K562 (cell line): ENCODE data around the gene RNU6-1. TPM values are rescaled to one million over a fixed set of nuclear protein-coding genes. Genes with fewer than 3 reads are reported as not detected.

Source experiments
- ARID3A ChIP-seq: IDR thresholded peaks from 2 replicates; pipeline ENCODE4 v1.6.1; 2012; ENCODE audit warnings: low read depth, low read length, improper control_type of control experiment, borderline replicate concordance
- DIDO1 ChIP-seq: fragments of 450-650 bp; IDR thresholded peaks from 2 replicates; pipeline ENCODE4 v1.6.1; 2016; ENCODE audit warnings: low read depth, missing biosample characterization, missing genetic modification characterization
- ELF4 ChIP-seq: fragments of 450-650 bp; formaldehyde crosslinking; IDR thresholded peaks from 2 replicates; pipeline ENCODE4 v1.4.0; 2022; ENCODE audit warnings: missing genetic modification characterization
- FOS ChIP-seq: IDR thresholded peaks from 3 replicates; pipeline ENCODE4 v1.6.1; 2011; ENCODE audit not compliant: insufficient read length; ENCODE audit errors: extremely low read depth
- GABPA ChIP-seq: fragments of 200-800 bp; sonication (Bioruptor generic); conservative IDR thresholded peaks from 2 replicates; pipeline ENCODE4 v1.6.1; 2016; ENCODE audit warnings: low read depth, missing genetic modification characterization, missing compliant biosample characterization
- HNRNPLL ChIP-seq: fragments of 200-400 bp; formaldehyde crosslinking; IDR thresholded peaks from 2 replicates; pipeline ENCODE4 v1.6.1; 2017; ENCODE audit warnings: low read length, low read depth, mild to moderate bottlenecking; ENCODE audit not compliant: poor library complexity, severe bottlenecking
- KDM1A ChIP-seq, 2 experiments: fragments of 450-650 bp; IDR thresholded peaks; 2 replicates each; pipeline ENCODE4 v1.6.1; 2016; ENCODE audit warnings: mild to moderate bottlenecking in 2 of 2
- MNT ChIP-seq, 2 experiments: fragments of 450-650 bp; conservative IDR thresholded peaks; 2 replicates each; pipeline ENCODE4 v1.6.1; 2017; ENCODE audit warnings: mild to moderate bottlenecking in 2 of 2, moderate library complexity in 2 of 2
- NFIC ChIP-seq: fragments of 450-650 bp; IDR thresholded peaks from 2 replicates; pipeline ENCODE4 v1.6.1; 2017; ENCODE audit warnings: mild to moderate bottlenecking, inconsistent platforms
- PPARD ChIP-seq: fragments of 250-450 bp; sonication (Bioruptor Pico); IDR thresholded peaks from 2 replicates; pipeline ENCODE4 v1.8.0; 2022; ENCODE audit warnings: inconsistent platforms, mild to moderate bottlenecking, moderate library complexity
- U2AF1 ChIP-seq: fragments of 200-400 bp; formaldehyde crosslinking; optimal IDR thresholded peaks from 2 replicates; pipeline ENCODE3; 2017; ENCODE audit warnings: mild to moderate bottlenecking, low read depth, low read length, moderate library complexity
- ZC3H4 ChIP-seq: sonication (generic); formaldehyde crosslinking; IDR thresholded peaks from 2 replicates; pipeline ENCODE4 v1.9.0; 2021; ENCODE audit warnings: missing genetic modification reagents, borderline replicate concordance
- ZFP36 ChIP-seq: fragments of 150-350 bp; IDR thresholded peaks from 2 replicates; pipeline ENCODE4 v1.6.1; 2018; ENCODE audit warnings: low read length, low read depth; ENCODE audit not compliant: partially characterized antibody
- ZNF407 ChIP-seq: fragments of 450-650 bp; IDR thresholded peaks from 2 replicates; pipeline ENCODE4 v1.6.1; 2016; ENCODE audit warnings: low read depth
- ZNF780A ChIP-seq: fragments of 250-450 bp; sonication (Bioruptor Pico); IDR thresholded peaks from 2 replicates; pipeline ENCODE4 v1.5.0; 2021; ENCODE audit warnings: mild to moderate bottlenecking
- polyA plus RNA-seq, 8 experiments: library from polyadenylated mRNA; depleted of rRNA in 4 of 8; stranded (reverse) in 5 of 8; unstranded in 3 of 8; fragments of >200 nt; fragmentation: Nextera tagmentation in 2 of 8; fragmentation: Illumina TruSeq in 1 of 8; extraction: Ambion mirVana in 2 of 8; extraction: Trizol in 1 of 8; gene quantifications; 2 replicates each; pipeline versions ENCODE4 v1.2.1 to v1.2.3, GENCODE V29; 2011 to 2014; ENCODE audit warnings: inconsistent platforms in 1 of 8, missing spikeins in 1 of 8
- total RNA-seq, 7 experiments: library from RNA; depleted of rRNA in 6 of 7; stranded (reverse); fragments of >200 nt in 6 of 7; fragmentation: Illumina TruSeq in 2 of 7; extraction: Trizol in 2 of 7; gene quantifications; 2 replicates each; pipeline versions ENCODE4 v1.2.1 to v1.2.3, GENCODE V29; 2011 to 2021; ENCODE audit warnings: low replicate concordance in 1 of 7
- TF ChIP-seq, protein P1 (sequence below): fragments of 250-450 bp; sonication (Bioruptor Pico); IDR thresholded peaks from 2 replicates; pipeline ENCODE4 v1.4.0; 2020

RNU6-1 gene
- total and polyA plus RNA-seq, 9 of the 15 experiments (the other 6 are each of a cell fraction or from before 2014, with no cell fraction given), result not detected

- TF ChIP-seq, protein P1, sequence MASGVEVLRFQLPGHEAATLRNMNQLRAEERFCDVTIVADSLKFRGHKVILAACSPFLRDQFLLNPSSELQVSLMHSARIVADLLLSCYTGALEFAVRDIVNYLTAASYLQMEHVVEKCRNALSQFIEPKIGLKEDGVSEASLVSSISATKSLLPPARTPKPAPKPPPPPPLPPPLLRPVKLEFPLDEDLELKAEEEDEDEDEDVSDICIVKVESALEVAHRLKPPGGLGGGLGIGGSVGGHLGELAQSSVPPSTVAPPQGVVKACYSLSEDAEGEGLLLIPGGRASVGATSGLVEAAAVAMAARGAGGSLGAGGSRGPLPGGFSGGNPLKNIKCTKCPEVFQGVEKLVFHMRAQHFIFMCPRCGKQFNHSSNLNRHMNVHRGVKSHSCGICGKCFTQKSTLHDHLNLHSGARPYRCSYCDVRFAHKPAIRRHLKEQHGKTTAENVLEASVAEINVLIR, result no peak
- TF ChIP-seq GABPA (tag) (no peak), ZNF780A (CRISPR knock-in tag) (no peak), ELF4 (CRISPR knock-in tag) (no peak), PPARD (CRISPR knock-in tag) (no peak), ZFP36 (no peak), NFIC (no peak), DIDO1 (no peak), U2AF1 (no peak), MNT (conservative IDR thresholded peaks at IDR 0.05) (no peak), HNRNPLL (no peak), ZC3H4 (CRISPR knock-in tag) (no peak), ARID3A (peak; percentile 20; the same call in 1 of the 2 replicates), ZNF407 (no peak), KDM1A (IDR thresholded peaks at IDR 0.05) (no peak), FOS (no peak)
Measured at GRCh38 chr15:67878712-67879206, 38.9 kb upstream of the RNU6-1 start (continued).
